Hematopoietic multipotent progenitor cell treated with erythropoietin and hydrocortisone succinate and interleukin-3 and kit ligand, for 15 days (in vitro differentiated cells): ENCODE measurements around the gene RFTN1.

Experiments used
- DNase-seq: peaks from one replicate; pipeline ENCODE4 v3.0.0-alpha.2; 2015; ENCODE audit warnings: low spot score

RFTN1 gene

GRCh38 chr3:16304061-16305010 lies 209.2 kb downstream of the RFTN1 start:
- DNase-seq: peak; percentile 73

DNA sequence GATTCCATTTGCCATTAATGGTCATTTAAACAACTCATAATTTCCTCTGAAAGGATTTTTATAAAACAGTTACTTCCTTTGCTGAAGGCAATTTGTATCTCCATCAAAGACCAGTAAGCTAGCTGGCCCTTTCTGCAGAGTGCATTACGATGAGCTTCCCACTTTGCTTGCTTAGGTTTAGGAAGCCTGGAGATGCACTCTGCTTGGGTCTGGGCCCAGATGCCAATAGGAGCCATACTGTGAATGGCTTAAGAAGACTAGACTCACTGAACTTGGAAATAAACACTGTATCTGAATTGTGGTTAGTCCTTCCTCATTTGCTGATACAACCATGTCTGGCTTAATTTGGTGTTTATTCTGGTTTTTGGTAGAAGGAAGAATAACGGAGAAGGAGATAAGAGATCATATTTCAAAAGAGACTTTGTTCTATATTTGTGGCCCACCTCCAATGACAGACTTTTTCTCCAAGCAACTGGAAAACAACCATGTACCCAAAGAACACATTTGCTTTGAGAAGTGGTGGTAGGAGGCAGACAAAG lies 210.4 kb downstream of the RFTN1 start:
- DNase-seq: no peak

DNA sequence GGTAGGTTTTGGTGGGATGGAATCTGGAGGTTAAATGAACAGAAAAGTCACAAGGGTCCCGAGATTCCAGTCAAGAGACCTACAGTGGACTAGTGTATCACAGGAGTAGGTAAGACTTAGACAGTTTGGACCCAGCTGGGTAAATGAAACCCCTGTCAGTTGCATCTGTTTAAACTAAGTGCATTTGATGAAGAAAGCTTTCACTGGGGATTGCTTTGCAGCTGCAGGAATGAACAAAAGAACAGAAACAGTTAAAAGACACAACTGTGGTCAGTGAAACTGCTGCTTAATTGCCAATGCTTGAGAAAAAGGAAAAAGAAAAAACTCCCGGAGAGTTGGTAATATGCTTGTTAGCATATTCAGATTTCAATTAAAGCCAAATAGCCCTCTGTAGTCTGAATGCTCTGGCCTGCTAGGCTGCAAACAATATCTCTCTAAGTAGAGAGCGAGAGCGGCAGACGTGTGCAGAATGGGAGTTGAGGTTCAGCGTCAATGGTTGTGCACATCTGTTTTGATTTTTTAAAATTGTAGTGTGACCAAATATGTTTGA lies 211.3 kb downstream of the RFTN1 start:
- no peak for DNase-seq

- DNase-seq: no peak
These were observed 212.0 kb downstream of the RFTN1 start for GRCh38 chr3:16301507-16301906.

GRCh38 chr3:16300881-16301359 lies 212.6 kb downstream of the RFTN1 start:
- DNase-seq: no peak

- peak; percentile 18 for DNase-seq
These were observed 213.2 kb downstream of the RFTN1 start for GRCh38 chr3:16300307-16300706.

DNA sequence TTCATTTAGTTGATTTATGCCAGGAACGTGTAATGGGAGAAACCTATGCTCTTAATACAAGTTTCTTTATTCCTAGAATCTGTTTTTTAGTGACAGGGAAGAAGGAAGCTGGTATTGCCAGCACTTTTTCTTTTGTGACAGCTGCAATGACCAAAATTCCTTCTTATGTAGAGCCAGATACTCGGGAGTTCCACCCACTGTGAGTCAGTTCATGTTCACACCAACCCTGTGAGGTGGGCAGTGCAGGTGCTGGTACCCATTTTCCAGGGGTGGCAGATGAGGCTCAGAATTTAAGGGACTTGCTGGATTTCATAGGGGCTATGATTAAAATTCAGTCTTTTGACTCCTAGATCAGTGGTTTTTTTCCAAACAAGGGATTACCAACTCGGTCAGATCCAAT lies 213.8 kb downstream of the RFTN1 start:
- DNase-seq: no peak

- DNase-seq: no peak
These were observed 214.6 kb downstream of the RFTN1 start for GRCh38 chr3:16298891-16299290.

GRCh38 chr3:16297997-16298885 lies 215.3 kb downstream of the RFTN1 start:
- DNase-seq: no peak

DNA sequence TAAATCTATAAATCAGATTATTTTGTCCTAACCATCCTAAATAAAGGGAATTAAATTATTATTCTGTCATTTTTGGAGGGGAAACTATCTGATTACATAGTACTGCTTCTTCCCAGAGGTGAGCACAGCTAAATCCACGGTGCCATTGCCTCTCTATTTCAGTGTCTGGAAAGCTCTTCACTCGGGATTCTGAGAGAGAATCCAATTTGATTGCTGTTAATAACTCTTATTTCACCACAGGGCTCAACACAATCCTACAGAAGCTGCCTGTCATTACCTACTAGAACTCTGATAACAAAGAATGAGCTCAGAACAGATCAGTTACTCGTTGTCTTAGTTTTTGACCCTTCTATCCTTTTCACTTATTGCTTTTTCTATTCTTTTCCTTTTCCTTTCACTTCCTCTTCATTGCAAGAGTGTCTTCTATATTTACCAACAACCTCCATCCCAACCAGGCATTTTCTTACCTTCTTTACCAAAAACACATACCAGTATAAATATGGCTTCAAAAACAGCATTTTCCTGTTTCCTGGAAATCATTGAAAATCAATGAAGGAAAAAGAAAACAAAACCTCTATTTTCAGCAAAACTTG lies 218.1 kb downstream of the RFTN1 start:
- no peak for DNase-seq

GRCh38 chr3:16294844-16295243 lies 218.7 kb downstream of the RFTN1 start:
- DNase-seq: no peak

DNA sequence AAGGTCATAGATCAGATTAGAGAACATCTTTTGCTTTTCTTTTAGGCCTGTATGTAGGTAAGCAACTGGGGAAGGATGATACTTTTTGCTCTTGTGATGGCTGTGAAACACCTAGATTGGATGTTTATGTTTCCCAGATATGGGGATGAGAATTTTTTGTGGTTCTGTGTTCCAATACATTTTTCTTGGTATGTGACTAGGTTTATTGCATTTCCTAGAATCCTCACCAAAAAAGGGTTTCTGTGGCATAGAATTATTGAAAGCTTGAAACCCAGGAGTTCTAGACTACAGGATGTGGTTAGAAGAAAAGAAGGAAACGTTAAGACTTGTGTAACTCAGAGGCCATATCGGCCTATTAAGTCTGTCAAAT lies 222.7 kb downstream of the RFTN1 start:
- no peak for DNase-seq

DNA sequence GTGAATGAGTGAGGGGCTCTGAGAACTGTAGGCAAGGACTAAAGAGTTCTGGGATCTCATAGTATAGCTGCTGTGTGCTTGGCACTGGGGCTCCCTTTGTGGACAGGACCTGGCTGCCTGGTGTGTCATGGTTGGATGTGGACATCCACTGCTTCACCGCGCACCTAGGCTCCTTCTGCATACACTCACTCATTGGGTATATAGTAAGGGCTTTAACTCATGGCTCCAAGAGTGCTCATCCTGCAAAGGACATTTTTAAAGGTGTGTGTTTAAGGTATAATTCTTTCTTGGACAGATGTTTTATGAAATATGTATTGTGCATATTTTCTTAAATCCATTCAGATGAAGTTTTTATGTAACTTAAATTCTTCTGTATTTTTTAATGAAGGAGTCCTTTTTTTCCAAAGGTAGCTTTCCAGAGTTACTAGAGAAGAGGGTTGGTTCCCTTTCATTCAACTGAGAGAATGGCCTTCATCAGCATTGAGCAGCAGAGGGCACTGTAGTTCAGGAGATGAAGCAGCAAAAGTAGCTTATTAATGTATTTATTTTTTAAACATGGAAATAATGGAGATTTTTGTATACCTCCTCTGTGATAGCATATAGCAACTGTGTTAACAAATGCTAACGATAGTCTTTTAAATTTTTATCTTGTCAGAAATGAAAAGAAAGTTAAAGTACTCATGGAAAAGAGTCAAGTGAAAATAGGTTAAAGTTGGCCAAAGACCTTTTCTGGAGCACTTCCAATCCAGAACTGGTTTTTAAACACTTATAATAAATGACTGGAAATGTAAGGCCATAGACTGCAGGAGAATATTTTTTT lies 223.3 kb downstream of the RFTN1 start:
- peak; percentile 75 for DNase-seq

DNA sequence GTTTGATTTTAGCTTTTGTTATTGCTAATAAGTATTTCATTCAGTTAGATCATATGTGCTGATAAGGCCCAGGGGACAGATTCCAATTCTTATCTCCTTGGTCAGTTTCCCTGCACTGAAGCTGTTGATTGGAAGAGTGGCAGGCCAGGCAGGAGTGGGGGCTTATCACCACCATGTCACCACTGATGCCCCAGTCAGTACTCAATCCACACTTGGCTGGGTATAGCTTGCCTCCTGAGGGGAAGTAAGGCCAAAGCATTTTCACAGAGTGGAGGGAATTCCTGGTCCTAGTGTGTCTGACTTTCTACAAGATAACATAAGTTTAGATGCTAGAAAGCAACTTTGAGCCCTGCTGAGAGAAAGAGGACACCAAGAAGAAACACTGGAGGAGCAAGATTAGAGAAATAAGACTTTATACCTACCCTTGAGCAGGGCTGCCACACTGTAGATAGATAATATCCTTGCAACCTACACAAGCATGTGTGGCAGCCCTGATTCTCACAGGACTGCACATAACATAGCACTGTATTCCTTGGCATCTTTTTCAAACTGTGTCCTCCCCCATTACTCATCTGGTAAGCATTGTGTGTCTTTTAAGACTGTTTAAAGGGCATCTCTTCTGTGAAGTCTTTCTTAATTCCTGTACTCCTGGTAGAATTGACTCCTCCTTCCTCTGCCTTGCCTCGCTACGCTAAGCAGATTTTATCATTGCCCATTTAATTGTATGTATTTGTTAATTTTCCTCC lies 224.2 kb downstream of the RFTN1 start:
- peak; percentile 25 for DNase-seq

DNA sequence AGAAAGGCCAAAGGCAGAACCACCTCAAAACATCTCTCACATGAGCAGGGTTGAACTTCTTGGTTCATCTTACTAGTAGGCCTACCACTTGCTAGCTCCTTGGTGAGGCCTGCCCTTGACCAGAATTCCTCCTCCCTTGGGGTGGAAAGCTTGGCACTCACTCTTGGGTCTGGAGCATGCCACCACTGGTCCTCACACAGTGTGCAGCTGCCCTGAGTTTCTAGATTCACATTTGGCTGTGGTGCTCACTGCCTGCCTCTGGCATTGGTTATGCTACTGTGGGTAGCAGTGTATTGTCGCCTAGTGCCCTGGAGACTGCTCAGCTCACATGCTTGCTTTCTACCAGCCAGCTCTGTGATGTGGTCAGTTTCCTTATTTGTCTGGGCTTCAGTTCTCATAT lies 224.8 kb downstream of the RFTN1 start:
- DNase-seq: no peak

DNA sequence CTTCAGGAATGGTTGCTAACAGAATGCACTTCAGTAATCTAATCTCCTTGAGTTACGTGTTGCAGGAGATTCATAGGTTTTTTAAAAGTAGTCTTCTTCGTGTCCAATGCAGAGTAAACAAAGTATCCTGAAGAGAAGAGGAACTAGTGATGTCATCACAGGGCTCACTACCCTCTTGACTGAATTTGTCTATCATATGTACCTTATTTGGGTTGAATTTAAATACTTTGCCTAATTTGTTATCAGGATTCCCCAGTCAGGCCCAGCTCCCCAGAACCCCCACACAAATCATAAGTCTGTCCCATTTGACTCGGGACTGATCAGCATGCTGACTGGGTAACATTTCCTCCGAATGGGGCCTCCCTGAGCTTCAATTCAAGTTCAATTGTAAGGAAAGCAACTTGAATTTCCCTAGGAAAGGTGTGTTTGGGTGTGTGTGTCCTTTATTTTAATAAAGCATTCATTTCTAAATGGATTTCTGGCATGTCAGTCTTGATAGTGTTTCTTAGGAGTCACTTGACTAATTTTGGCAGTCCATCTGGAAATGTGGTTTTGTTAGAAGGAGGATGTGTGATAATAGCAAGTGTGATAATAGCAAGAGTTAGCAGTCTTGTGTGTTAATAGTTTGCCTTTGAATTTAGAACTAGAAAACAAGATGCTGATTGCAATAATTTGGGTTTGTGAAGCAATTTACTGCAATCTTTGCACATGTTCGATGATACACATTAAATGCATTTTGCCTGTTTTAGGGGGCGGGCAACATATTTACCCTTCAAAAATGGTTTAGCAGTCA lies 226.6 kb downstream of the RFTN1 start:
- peak; percentile 18 for DNase-seq

DNA sequence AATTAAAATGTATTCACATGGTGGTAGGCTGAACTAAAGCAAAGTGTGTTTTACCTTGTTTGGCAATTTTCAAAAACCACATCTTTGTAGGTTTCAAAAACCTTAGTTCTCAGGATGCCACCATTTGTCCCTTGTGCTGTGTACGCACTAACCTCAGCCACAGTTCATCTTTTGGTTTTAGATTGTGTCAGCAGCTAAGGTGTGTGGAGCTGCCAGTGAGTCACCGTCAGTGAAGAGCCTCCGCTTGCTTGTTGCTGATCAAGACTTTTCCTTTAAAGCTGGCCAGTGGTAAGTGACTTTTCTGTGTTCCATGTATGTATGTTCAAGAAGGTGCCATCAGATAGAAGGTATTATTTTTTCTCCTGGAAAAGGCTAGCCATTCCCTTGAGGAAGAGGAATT lies 227.3 kb downstream of the RFTN1 start:
- no peak for DNase-seq

DNA sequence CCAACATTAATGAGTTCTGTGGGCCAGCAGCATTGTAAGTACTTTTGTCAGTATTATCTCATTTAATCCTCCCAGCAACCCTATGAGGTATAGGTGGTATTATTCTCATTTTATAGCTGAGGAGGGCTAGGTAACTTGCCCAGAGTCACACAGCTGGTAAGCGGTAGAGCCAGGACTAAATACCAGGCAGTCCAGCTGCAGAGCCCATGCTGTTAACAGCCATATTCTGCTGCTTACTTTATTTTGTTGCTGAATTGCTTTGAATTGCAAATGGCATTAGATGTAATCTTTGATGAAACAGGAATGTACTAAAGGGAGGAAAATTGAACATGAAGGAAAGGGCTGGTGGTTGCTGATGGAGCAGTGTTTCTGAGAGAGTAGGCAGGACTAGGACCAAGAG lies 228.9 kb downstream of the RFTN1 start:
- DNase-seq: no peak

GRCh38 chr3:16280671-16281070 lies 232.8 kb downstream of the RFTN1 start:
- no peak for DNase-seq
